Measurements from ENCODE around the gene ARHGEF17.

DNA sequence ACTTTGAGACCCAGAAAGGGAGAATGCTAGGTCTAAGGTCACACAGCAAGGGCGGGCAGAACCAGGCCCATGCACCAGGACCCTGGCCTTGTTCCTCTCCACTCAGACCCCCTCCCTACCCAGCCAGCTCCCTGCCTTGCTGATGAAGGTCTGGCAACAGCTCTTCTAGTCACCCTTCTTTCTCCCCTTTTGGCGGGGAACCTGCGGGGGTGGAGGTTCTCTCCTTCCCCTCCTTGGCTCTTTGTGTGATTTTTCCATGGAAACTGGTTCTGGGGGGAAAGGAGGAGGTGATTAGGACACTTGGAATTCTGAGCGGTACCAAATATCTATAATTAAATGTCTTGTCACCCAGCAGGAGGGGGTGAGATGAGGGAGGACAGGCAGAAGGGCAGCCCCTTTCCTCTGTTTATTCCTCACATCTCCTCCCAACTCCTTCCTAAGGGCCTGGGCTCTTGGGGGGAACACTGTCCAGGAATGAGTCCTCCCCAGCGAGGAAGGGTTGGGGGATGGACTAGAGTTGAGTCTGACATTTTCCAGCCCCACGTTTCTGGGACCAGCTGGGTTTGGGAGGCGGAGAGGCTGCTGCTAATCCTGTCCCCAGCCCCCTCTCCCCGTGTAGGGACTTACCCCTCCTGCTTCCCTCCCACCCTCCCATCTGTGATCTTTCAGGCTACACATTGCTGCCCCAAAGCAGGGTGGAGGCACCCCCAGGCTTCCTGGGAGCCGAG is 7.4 kb downstream of the ARHGEF17 start:
- TF ChIP-seq, protein P1, sequence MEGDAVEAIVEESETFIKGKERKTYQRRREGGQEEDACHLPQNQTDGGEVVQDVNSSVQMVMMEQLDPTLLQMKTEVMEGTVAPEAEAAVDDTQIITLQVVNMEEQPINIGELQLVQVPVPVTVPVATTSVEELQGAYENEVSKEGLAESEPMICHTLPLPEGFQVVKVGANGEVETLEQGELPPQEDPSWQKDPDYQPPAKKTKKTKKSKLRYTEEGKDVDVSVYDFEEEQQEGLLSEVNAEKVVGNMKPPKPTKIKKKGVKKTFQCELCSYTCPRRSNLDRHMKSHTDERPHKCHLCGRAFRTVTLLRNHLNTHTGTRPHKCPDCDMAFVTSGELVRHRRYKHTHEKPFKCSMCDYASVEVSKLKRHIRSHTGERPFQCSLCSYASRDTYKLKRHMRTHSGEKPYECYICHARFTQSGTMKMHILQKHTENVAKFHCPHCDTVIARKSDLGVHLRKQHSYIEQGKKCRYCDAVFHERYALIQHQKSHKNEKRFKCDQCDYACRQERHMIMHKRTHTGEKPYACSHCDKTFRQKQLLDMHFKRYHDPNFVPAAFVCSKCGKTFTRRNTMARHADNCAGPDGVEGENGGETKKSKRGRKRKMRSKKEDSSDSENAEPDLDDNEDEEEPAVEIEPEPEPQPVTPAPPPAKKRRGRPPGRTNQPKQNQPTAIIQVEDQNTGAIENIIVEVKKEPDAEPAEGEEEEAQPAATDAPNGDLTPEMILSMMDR (IDR thresholded peaks at IDR 0.05; ENCODE audit: low read depth, low read length, poor library complexity, severe bottlenecking), result no peak
- TF ChIP-seq EZH2phosphoT487 (IDR thresholded peaks at IDR 0.05; ENCODE audit: borderline replicate concordance, low read length), result no peak
